DMS 273 (cell line): Measurements from ENCODE around the gene TWIST2.

Experiments used
- DNase-seq: peaks from one replicate; lab custom pipeline; 2025; ENCODE audit not compliant: unreplicated experiment; lab: John Stamatoyannopoulos, UW

TWIST2 gene

DNA sequence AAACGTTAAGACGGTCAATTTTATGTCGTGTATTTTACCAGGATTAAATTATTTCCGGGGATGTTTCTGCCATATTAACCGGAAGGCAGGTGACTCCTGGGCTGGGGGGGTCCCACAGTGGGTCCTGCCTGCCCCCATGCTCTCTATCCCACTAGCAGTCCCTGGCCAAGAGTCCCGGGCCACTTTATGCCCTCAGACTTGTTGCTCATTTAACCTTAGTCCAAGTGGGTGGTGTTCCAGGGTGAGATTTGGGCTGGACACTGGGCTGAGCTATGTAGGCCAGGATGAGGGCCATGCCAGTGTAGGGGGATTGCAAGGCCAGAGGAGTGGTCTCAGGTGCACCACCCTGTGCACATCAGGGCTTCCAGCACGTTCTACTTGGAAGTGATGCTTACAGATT lies 24.1 kb downstream of the TWIST2 start:
- no peak for DNase-seq

DNA sequence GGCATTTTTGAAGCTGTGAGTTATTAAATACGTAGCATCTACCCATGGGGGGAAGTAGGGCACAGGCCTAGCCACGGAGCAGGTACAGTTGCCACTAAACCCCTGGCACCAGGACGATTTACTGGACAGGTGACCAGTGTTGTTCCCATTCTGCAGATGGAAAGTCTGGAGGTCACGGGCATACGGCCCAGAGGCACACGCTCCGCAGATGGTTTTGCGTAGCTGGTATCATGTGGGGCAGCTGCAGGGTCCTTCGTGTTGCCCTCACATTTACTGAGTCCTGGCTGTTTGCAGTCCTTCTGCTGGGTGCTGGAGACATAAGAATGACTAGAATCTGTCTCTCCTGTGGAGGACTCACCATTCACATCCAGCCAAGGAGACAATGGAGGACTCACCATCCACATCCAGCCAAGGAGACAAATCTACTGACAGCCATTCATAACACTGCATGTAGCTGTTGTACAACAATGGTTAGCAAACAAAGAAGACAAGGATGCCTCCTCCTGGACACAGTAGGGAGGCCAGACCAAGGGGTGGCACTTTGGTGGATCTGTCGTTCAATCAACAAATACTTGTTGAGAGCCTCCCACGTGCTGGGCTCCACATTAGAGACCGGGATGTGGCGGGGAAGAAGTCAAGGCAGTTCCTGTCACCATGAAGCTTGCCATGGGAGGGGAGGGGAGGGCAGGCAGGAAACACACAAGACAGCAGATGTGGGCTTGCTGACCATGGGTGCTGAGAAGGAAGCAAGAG lies 24.9 kb downstream of the TWIST2 start:
- no peak for DNase-seq

DNA sequence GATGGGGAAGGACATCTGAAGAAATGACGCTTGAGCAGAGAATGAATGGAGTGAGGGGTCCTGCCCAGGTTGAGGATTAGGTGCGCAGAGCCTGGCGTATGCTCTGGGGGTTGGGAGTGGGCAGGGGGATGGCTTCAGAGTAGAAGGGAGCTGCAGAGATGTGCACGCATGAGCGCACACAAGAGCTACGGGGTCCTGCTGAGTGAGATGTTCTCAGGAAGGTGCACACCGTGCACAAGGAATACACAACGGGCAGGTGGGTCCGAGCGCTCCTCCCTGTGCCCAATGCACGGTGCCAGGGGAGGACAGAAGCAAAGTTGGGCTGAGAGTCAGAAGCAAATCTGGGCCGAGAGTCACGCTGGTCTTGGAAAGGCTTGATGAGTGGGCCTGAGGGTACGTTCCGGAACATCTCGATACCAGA lies 25.5 kb downstream of the TWIST2 start:
- no peak for DNase-seq

GRCh38 chr2:238873841-238874240 lies 26.0 kb downstream of the TWIST2 start:
- no peak for DNase-seq

DNA sequence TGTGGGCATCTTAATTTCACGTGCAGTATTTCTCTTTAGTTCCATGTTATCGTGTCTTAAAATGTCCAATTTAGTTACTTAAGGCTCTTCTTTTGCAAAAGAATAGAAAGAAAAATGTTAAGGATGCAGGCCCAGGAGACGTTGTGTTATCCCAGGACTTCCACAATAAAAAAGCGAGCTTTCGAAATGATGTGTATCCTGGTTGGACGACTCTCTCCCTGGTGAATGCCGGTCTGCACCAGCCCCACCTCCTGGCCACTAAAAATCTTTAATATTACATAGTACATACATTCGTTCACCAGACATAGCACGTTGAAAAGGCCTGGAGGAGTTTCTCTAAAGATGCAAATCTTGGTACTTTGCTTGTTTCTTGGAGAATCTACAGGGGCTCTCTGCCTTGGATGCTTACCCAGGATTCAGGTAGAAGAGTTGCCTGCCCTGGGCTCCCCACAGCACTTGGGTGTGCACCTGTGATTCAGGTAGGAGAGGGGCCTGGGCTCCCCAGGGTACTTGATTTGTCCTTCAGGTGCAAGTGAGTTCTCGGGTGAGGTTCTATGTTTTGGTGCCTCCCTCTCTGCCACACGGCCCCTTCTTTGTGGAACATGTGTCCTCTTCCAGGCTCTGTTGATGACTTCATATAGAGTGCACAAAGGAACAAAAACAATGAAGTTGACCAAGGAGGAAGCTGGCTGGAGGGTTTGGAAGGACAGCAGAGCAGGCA lies 26.6 kb downstream of the TWIST2 start:
- DNase-seq: no peak

- DNase-seq: no peak
Measured at GRCh38 chr2:238875101-238875470, 27.2 kb downstream of the TWIST2 start.

DNA sequence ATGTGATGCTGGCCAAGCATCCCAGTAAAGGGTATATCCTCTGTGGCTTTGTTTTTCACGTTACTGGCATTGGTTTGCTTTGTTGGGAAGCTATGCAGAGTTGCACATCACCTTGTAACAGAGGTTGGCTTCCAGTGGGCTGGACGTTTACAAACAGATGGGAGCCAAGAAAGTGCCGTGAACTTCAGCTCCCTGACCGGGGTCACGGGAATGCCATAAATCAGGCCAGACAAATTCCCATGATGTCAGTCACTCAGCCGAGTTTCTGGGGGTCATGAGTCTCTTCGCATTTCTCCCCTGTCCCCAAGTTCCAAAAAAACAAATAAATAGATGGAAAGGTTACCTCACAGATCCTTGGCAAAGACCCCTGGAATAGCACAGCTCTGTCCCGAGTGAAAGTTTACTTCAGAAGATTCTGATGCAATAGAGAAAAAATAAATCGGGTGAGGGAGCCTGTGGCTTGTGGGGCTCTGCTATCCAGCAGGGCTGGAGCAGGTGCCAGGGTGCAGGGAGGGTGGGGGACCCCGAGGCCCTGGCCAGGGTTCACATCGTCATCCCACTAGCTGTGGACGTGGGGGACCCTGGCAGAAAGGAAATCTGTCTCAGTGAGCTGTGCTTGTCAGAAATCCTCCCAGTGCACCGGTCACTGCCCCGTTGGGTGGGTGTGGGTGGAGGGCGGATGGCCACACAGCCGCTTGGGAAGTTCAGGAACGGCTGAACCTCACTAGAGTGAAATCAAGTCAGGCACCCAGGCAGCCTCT lies 27.8 kb downstream of the TWIST2 start:
- no peak for DNase-seq

DNA sequence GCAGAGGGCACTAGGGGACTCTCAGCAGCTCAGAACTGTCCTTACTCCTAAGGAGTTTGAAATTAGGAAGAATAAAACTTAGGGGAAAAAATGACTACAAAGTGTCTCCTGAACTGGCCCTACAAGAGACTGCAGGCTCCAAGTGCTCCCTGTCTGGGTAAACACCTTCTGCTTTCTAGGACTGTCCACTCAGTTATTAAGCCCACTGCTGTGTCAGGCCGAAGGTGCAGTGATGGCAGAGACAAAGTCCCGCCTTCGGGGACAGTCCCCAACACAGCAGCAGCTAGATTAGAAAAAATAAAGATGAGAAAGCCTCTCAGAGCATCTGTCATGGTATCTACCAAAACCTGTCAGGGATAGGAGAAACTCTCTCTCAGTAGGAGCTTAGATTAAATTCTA lies 28.3 kb downstream of the TWIST2 start:
- no peak for DNase-seq

- DNase-seq: no peak
Measured at GRCh38 chr2:238878051-238878735, 30.3 kb downstream of the TWIST2 start.

GRCh38 chr2:238879043-238879442 lies 31.2 kb downstream of the TWIST2 start:
- no peak for DNase-seq

- DNase-seq: no peak
Measured at GRCh38 chr2:238879621-238880377, 31.9 kb downstream of the TWIST2 start.

GRCh38 chr2:238881353-238882081 lies 33.6 kb downstream of the TWIST2 start:
- DNase-seq: no peak

DNA sequence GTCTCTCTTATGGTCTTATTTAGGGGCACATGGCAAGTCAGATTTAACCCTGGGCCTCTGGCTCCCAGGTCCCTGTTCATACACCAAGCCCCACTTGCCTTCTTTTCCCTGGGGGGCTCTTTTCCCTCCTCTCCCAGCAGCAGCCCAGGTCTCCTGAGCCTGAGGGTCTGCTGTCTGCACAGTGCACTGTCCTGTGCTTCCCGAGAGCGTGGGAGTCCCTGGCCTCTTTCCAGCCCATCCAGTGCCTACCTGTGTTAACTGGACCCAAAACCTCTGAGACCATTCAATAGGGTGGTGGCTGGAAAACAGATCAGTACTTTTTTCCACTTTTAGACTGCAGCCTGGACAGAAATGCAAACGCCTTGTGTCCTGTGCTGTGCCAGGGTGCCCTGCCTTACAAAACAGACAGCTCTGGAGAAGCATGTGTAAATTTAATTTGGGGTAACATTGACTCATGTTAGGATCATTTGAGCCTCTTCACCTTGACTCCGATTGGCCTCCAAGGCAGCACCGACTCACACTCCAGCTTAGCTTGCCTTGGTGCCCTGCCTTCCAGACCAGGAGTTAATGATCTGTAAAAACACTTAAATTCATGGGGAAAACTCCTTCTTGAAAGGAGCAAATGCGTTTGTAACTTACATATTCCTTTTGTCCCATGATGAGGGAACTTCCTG lies 34.3 kb downstream of the TWIST2 start:
- no peak for DNase-seq

- DNase-seq: no peak
Measured at GRCh38 chr2:238883421-238883901, 35.6 kb downstream of the TWIST2 start.

DNA sequence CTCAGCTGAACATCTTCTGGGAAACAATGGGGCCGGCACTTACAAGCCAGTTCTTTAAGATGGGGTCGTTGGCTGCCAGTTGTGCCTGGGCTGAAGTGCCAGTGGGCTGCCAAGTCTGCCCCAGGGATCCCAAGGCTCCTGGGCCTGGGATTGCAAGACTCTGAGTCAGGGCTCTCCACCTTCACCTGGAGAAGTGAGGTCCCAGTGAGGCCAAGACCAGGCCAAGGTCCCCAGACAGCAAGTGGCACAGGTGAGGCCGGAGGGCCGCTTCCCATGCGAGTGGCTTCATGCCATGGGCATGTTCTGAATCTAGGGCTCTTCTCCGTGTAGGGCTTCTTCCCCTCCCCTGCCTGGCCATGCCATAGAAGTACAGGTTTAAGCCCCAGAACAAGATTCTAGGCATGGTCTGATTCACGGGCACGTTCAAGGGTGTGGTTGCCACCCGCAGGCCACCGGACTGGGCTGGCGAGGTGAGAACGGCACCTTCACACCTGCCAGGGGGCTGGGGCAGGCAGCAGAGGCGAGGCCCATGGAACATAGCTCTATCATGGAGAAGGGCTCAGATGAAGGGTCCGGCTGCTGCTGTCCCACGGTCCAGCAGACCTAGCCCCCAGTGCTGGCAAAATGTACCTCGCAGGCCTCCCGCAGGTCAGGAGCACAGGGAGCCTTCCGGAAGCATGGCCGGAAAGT lies 36.4 kb downstream of the TWIST2 start:
- no peak for DNase-seq

DNA sequence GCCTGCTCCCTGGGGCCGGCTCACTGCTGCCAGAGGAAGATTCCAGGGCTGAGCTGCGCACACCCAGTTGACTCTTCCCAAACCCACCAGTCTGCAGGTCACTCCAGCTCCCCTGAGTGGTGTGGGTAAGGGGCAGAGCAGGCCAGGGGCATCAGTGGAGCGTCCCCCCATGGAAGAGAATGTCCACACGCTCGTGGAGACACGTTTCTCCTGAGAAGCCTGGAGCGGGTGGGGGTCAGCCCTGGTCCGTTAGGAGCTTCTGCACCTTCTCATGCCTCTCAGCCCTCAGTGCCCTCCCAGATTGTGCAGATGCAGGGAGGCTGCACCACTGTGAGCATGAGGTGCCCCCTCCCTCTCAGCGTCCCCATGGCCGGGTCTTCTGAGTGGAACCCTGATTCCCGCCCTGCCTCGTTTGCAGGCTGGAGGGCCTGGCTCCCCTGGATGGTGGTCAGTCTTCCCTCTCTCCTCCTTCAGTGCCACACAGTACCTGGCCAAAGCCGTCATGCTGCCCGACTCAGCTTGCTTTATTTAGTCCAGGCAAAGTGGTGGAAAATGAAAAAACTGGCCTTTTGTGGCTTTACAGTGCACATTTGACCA lies 37.0 kb downstream of the TWIST2 start:
- DNase-seq: no peak

DNA sequence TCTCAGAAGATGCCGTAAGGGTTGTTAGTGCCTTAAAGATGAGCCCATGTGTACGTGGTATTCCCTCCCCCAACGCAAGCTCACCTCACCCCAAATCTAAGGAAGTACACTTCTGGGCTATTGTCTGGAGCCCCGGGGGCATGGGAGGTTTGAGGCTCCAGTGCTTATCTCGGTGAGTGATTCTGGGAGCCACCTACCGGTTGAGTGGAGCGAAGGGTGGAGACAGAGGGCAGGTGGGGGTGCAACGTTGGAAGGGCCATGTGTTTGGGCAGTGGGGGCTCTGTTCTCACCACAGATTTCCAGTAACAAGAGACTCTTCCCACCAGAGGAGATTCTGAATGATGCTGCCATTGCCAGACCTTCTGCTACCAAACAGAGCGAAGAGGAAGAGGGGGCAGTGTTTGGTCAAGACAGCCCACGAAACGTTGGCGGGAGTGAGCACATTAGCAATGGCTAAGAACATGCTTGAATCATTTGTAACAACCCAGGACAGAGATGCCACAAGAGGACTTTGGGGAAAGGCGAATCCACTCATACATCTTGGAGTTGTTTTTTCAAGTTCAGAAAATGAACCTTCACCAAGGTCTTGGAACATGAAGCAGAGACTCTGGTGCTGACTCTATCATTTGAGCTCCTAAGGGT lies 38.7 kb downstream of the TWIST2 start:
- no peak for DNase-seq

DNA sequence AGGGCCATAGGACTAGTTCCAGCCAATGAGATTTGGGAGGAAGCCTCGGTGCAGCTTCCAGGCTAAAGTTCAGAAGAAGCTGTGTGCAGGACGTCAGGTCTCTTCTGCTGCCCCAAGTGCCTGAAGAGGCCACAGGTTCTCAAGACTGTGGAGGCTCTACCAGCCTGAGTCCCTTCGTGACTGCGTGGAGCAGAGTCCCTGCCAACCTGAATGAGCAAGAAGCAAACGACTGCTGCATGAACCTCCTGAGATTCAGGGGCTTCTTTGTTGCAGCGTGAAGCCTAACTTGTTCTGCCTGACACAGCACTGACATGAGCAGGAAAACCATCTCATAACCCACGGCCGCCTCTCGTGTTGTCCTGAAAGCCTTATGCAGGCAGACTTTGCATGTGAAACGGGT lies 39.7 kb downstream of the TWIST2 start:
- no peak for DNase-seq
